SH-SY5Y (cell line): ENCODE data around the gene KMT2E.

Experiments
- GATA2 ChIP-seq: IDR thresholded peaks from 2 replicates; pipeline ENCODE4 v1.6.1; 2011; ENCODE audit warnings: mild to moderate bottlenecking, low read depth, low read length
- GATA3 ChIP-seq: IDR thresholded peaks from 2 replicates; pipeline ENCODE4 v1.6.1; 2011; ENCODE audit warnings: low read depth, mild to moderate bottlenecking, low read length, moderate library complexity

DNA sequence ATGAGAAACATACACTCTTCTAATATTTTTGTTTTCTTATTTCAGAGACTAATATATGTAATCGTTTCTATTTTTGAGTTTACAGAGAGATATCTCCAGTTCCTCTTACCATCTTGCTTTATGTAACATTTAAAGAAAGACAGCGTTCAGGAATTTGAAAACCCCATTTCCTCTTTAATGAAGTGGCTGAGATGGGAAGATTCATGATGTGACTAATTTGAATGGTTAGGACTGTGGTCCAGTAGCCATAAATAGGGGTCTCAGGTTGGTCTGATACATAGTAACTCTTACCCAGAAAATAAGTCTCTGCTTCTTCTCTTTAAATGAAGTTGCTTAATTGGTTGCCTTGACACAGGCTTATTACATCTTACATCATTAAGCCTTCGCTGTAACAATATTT is 6.9 kb downstream of the KMT2E start:
- TF ChIP-seq GATA3 (no peak), GATA2 (no peak)
